GM12878 (cell line): ENCODE results near the gene PYGO1. TPM values are rescaled to one million over a fixed set of nuclear protein-coding genes. Genes with fewer than 3 reads are reported as not detected.

ENCODE experiments used
- ATAC-seq: fragments of 200-7000 bp; cut with Tn5 transposase; 3 replicates; pipeline ENCODE4 v1.9.1; 2020; ENCODE audit warnings: mild to moderate bottlenecking, moderate library complexity
- BruUV-seq: library from RNA; stranded (reverse); fragments of 400-500 nt; replicated peaks from 2 replicates; lab custom pipeline; 2021; lab: Mats Ljungman, UMichigan
- CTCF ChIA-PET: fragments of 300-600 bp; sonication (Branson Sonifier 250); formaldehyde crosslinking; extraction: SDS; loops from one replicate; lab custom pipeline; 2021; ENCODE audit warnings: inconsistent platforms; lab: Yijun Ruan, JAX
- POLR2A ChIA-PET: fragments of 350-600 bp; formaldehyde crosslinking; extraction: SDS; loops from one replicate; lab custom pipeline; 2021; ENCODE audit warnings: inconsistent platforms; lab: Charles Lee
- RAD21 ChIA-PET: fragments of 300-600 bp; sonication (Branson Sonifier 250); formaldehyde crosslinking; loops from one replicate; lab custom pipeline; 2023; ENCODE audit warnings: antibody characterized with exemption; ENCODE audit not compliant: unreplicated experiment; lab: Charles Lee
- SMC1A ChIA-PET: fragments of 300-600 bp; sonication (Branson Sonifier 250); formaldehyde crosslinking; loops from one replicate; lab custom pipeline; 2023; ENCODE audit not compliant: unreplicated experiment, uncharacterized antibody; lab: Charles Lee
- DNase-seq: peaks from one replicate; pipeline ENCODE4 v3.0.0-alpha.2; 2011; ENCODE audit warnings: low read depth, low spot score
- FAIRE-seq: peaks from 3 replicates; lab custom pipeline; 2011; peaks lifted over from hg19 to GRCh38; lab: Jason Lieb, UNC
- H2AFZ ChIP-seq: 2 replicates; pipeline ENCODE4 v1.6.0; 2011; ENCODE audit warnings: low read depth, low read length, control low read depth; ENCODE audit not compliant: control insufficient read depth
- H3K27ac ChIP-seq: 2 replicates; pipeline ENCODE4 v1.5.1; 2011; ENCODE audit warnings: control low read depth; ENCODE audit not compliant: control insufficient read depth, insufficient read depth
- H3K27me3 ChIP-seq, 2 experiments: replicated peaks in 1 of 2; 2 replicates each; pipeline versions ENCODE4 v1.6.0 to v1.6.1; 2011; ENCODE audit warnings: low read length in 1 of 2; ENCODE audit not compliant: control insufficient read depth in 2 of 2, insufficient read depth in 2 of 2
- H3K36me3 ChIP-seq, 2 experiments: 2 replicates each; pipeline ENCODE4 v1.5.1; 2011; ENCODE audit warnings: low read length in 1 of 2; ENCODE audit not compliant: control insufficient read depth in 2 of 2, insufficient read depth in 2 of 2
- H3K4me1 ChIP-seq: 2 replicates; pipeline ENCODE4 v1.6.1; 2011; ENCODE audit warnings: mild to moderate bottlenecking, low read length, moderate library complexity, mixed read lengths; ENCODE audit not compliant: control insufficient read depth, insufficient read depth
- H3K4me2 ChIP-seq: 2 replicates; pipeline ENCODE4 v1.6.0; 2011; ENCODE audit warnings: control low read depth; ENCODE audit not compliant: control insufficient read depth, insufficient read depth
- H3K4me3 ChIP-seq: fragments of 200-600 bp; sonication (generic); 2 replicates; pipeline ENCODE4 v1.5.1; 2016
- H3K79me2 ChIP-seq: 2 replicates; pipeline ENCODE4 v1.6.0; 2011; ENCODE audit warnings: low read length; ENCODE audit not compliant: control insufficient read depth, insufficient read depth
- H3K9ac ChIP-seq: 2 replicates; pipeline ENCODE4 v1.8.0; 2011; ENCODE audit warnings: low read length, control low read depth, mixed read lengths; ENCODE audit not compliant: control insufficient read depth, insufficient read depth
- H3K9me3 ChIP-seq: replicated peaks from 3 replicates; pipeline ENCODE4 v1.5.1; 2011; ENCODE audit warnings: mild to moderate bottlenecking, low read length; ENCODE audit not compliant: control insufficient read depth, insufficient read depth
- H4K20me1 ChIP-seq: 2 replicates; pipeline ENCODE4 v1.6.0; 2011; ENCODE audit not compliant: control insufficient read depth, insufficient read depth
- CEBPZ ChIP-seq: fragments of 150-350 bp; IDR thresholded peaks from 2 replicates; pipeline ENCODE4 v1.6.1; 2016; ENCODE audit warnings: low read depth, low read length
- EED ChIP-seq: sonication (generic); IDR thresholded peaks from 2 replicates; pipeline ENCODE4 v1.6.1; 2016; ENCODE audit warnings: antibody characterized with exemption, low read depth
- EZH2 ChIP-seq: IDR thresholded peaks from 2 replicates; pipeline ENCODE4 v1.6.1; 2012; ENCODE audit warnings: low read depth, mild to moderate bottlenecking, control low read depth, inconsistent platforms, low read length, borderline replicate concordance; ENCODE audit not compliant: control insufficient read depth
- JUNB ChIP-seq: IDR thresholded peaks from 2 replicates; pipeline ENCODE4 v1.6.1; 2016; ENCODE audit warnings: antibody characterized with exemption, mild to moderate bottlenecking
- MYC ChIP-seq: IDR thresholded peaks from 2 replicates; pipeline ENCODE4 v1.6.1; 2011; ENCODE audit warnings: mild to moderate bottlenecking, low read length, moderate library complexity, inconsistent platforms; ENCODE audit not compliant: insufficient read depth, insufficient replicate concordance, insufficient read length, severe bottlenecking
- REST ChIP-seq: IDR thresholded peaks from 2 replicates; pipeline ENCODE4 v1.6.1; 2012; ENCODE audit warnings: mild to moderate bottlenecking, low read depth, low read length
- WGBS: methylation state at CpG from one replicate; pipeline ENCODE4 v1.1.6; 2016; ENCODE audit warnings: low lambda C conversion rate; ENCODE audit not compliant: insufficient replicate concordance, insufficient coverage; ENCODE audit errors: missing lambda C conversion rate; 5-methylcytosine and 5-hydroxymethylcytosine counted together
- in situ Hi-C: fragments of 300-500 bp; cut with MboI; formaldehyde crosslinking; loops from 9 replicates; pipeline ENCODE4 v1.14.3; 2018; ENCODE audit warnings: mixed read lengths
- intact Hi-C: fragments of 100-400 bp; cut with micrococcal nuclease; formaldehyde crosslinking; loops from one replicate; pipeline ENCODE4 v1.14.2; 2022; ENCODE audit not compliant: unreplicated experiment
- polyA plus RNA-seq, 11 experiments: library from polyadenylated mRNA; depleted of rRNA in 4 of 11; unstranded in 6 of 11; stranded (reverse) in 5 of 11; fragments of >200 nt; fragmentation: Nextera tagmentation in 4 of 11; fragmentation: Illumina TruSeq in 1 of 11; extraction: Ambion mirVana in 4 of 11; extraction: Trizol in 1 of 11; gene quantifications; 1 replicate in 1 of 11; 2 replicates in 10 of 11; pipeline versions ENCODE4 v1.2.1 to v1.2.3, GENCODE V29; 2011 to 2016; ENCODE audit warnings: inconsistent platforms in 2 of 11, missing spikeins in 2 of 11, low read depth in 1 of 11
- total RNA-seq, 4 experiments: library from RNA; depleted of rRNA in 3 of 4; stranded (reverse); fragments of >200 nt in 3 of 4; fragmentation: Illumina TruSeq in 1 of 4; extraction: Trizol in 1 of 4; gene quantifications; 2 replicates each; pipeline versions ENCODE4 v1.2.1 to v1.2.3, GENCODE V29; 2013 to 2021

The PYGO1 gene
- total and polyA plus RNA-seq, 10 of the 15 experiments (the other 5 are each of a cell fraction or from before 2014, with no cell fraction given), result 0.01 TPM; not detected in 9

GRCh38 chr15:55555089-55555488 lies 33.1 kb downstream of the PYGO1 start:
- SMC1A ChIA-PET, result no interaction called here
- BruUV-seq, result no TSS peak

More at GRCh38 chr15:55555089-55555488, 33.1 kb downstream of the PYGO1 start:
- Histone ChIP-seq H3K4me1 (no peaks in the 10 kb centered on the region), H4K20me1 (no peaks in the 10 kb centered on the region), H2AFZ (no peak overlapping the region), H3K9ac (no peak overlapping the region), H3K79me2 (no peaks in the 10 kb centered on the region), H3K9me3 (no peaks in the 10 kb centered on the region), H3K27me3 (no peaks in the 10 kb centered on the region), H3K4me3 (no peak overlapping the region), H3K27ac (no peak overlapping the region), H3K36me3 (no peaks in the 10 kb centered on the region), H3K4me2 (no peak overlapping the region)
- intact Hi-C loops, result no loop called here
- 32% methylated on average over 4 of the region's 4 CpGs for whole genome bisulfite sequencing
- RAD21 ChIA-PET, result no interaction called here
- in situ Hi-C loops, result no loop called here
- TF ChIP-seq EZH2, result no peak
- no peak for TF ChIP-seq JUNB
- no peak for TF ChIP-seq EED
- TF ChIP-seq MYC, result no peak
- no peak for TF ChIP-seq REST
- TF ChIP-seq CEBPZ, result no peak
- no peak for ATAC-seq
- no peak for FAIRE-seq
- CTCF ChIA-PET, result no interaction called here
- POLR2A ChIA-PET, result no interaction called here
- DNase-seq, result no peak
